Measurements from ENCODE around the gene IGHMBP2. TPM values are rescaled to one million over a fixed set of nuclear protein-coding genes. Genes with fewer than 3 reads are reported as not detected.

Gene IGHMBP2
- total RNA-seq, 1 experiment from 2014 or later, result 19.1 TPM

- Histone ChIP-seq H3K4me3 (ENCODE audit: insufficient read depth, low read depth, low read length) (no peak overlapping the region), H3K36me3 (replicated peaks; ENCODE audit: control insufficient read depth, insufficient read depth, low read length) (peaks cover 13% of the 10 kb centered on the region), H3K27me3 (ENCODE audit: control insufficient read depth, insufficient read depth, low read length) (no peaks in the 10 kb centered on the region)
- no peak for DNase-seq
Observed at GRCh38 chr11:68928136-68928880, 24.6 kb downstream of the IGHMBP2 start.

GRCh38 chr11:68929135-68929534 lies 25.4 kb downstream of the IGHMBP2 start:
- H3K27me3 ChIP-seq (ENCODE audit: control insufficient read depth, insufficient read depth, low read length), result no peaks in the 10 kb centered on the region
- no peak overlapping the region for H3K4me3 ChIP-seq (ENCODE audit: insufficient read depth, low read depth, low read length)
- H3K36me3 ChIP-seq (replicated peaks; ENCODE audit: control insufficient read depth, insufficient read depth, low read length), result peaks cover 17% of the 10 kb centered on the region
- peak; percentile 23 for DNase-seq

GRCh38 chr11:68929706-68930570 lies 26.2 kb downstream of the IGHMBP2 start:
- Histone ChIP-seq H3K36me3 (replicated peaks; ENCODE audit: control insufficient read depth, insufficient read depth, low read length) (peaks cover 15% of the 10 kb centered on the region), H3K27me3 (ENCODE audit: control insufficient read depth, insufficient read depth, low read length) (no peaks in the 10 kb centered on the region), H3K4me3 (ENCODE audit: insufficient read depth, low read depth, low read length) (no peak overlapping the region)
- no peak for DNase-seq

GRCh38 chr11:68930991-68931855 lies 27.5 kb downstream of the IGHMBP2 start:
- peak; percentile 43 for DNase-seq
- Histone ChIP-seq H3K27me3 (ENCODE audit: control insufficient read depth, insufficient read depth, low read length) (no peaks in the 10 kb centered on the region), H3K36me3 (replicated peaks; ENCODE audit: control insufficient read depth, insufficient read depth, low read length) (peaks cover 15% of the 10 kb centered on the region), H3K4me3 (ENCODE audit: insufficient read depth, low read depth, low read length) (no peak overlapping the region)

GRCh38 chr11:68931911-68932310 lies 28.2 kb downstream of the IGHMBP2 start:
- Histone ChIP-seq H3K36me3 (replicated peaks; ENCODE audit: control insufficient read depth, insufficient read depth, low read length) (peaks cover 17% of the 10 kb centered on the region), H3K27me3 (ENCODE audit: control insufficient read depth, insufficient read depth, low read length) (no peaks in the 10 kb centered on the region), H3K4me3 (ENCODE audit: insufficient read depth, low read depth, low read length) (no peak overlapping the region)
- no peak for DNase-seq

DNA sequence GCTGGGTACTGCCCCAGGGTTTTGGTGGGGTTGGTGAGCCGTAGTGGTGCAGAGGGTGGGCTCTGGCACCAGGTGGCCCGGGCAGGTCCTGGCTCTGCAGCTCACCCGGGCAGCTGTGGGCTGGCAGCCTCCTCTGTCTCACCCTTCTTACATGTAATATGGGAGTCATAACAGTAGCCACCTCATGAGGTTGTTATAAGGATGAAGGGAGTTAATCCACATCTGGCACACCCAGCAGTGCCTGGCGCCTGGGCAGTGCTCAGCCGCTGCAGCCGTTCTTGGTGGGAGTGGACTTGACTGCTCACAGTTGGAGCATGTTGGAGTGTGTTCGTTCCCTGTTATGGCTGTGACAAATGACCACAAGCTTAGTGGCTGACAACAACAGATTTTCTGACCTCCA lies 28.7 kb downstream of the IGHMBP2 start:
- H3K27me3 ChIP-seq (ENCODE audit: control insufficient read depth, insufficient read depth, low read length), result no peaks in the 10 kb centered on the region
- H3K36me3 ChIP-seq (replicated peaks; ENCODE audit: control insufficient read depth, insufficient read depth, low read length), result peaks cover 21% of the 10 kb centered on the region
- no peak overlapping the region for H3K4me3 ChIP-seq (ENCODE audit: insufficient read depth, low read depth, low read length)
- DNase-seq, result peak; percentile 47

- no peaks in the 10 kb centered on the region for H3K27me3 ChIP-seq (ENCODE audit: control insufficient read depth, insufficient read depth, low read length)
- peaks cover 21% of the 10 kb centered on the region for H3K36me3 ChIP-seq (replicated peaks; ENCODE audit: control insufficient read depth, insufficient read depth, low read length)
- DNase-seq, result peak; percentile 51
- no peak overlapping the region for H3K4me3 ChIP-seq (ENCODE audit: insufficient read depth, low read depth, low read length)
Observed at GRCh38 chr11:68932933-68933577, 29.4 kb downstream of the IGHMBP2 start.

- peak; percentile 50 for DNase-seq
- peaks cover 25% of the 10 kb centered on the region for H3K36me3 ChIP-seq (replicated peaks; ENCODE audit: control insufficient read depth, insufficient read depth, low read length)
- H3K4me3 ChIP-seq (ENCODE audit: insufficient read depth, low read depth, low read length), result no peak overlapping the region
Observed at GRCh38 chr11:68933605-68934320, 30.1 kb downstream of the IGHMBP2 start.

GRCh38 chr11:68934321-68934645 lies 30.6 kb downstream of the IGHMBP2 start:
- Histone ChIP-seq H3K36me3 (replicated peaks; ENCODE audit: control insufficient read depth, insufficient read depth, low read length) (peaks cover 24% of the 10 kb centered on the region), H3K4me3 (ENCODE audit: insufficient read depth, low read depth, low read length) (no peak overlapping the region), H3K27me3 (ENCODE audit: control insufficient read depth, insufficient read depth, low read length) (no peaks in the 10 kb centered on the region)
- peak; percentile 68 for DNase-seq

More at GRCh38 chr11:68933605-68934320, 30.1 kb downstream of the IGHMBP2 start:
- H3K27me3 ChIP-seq (ENCODE audit: control insufficient read depth, insufficient read depth, low read length), result no peaks in the 10 kb centered on the region

DNA sequence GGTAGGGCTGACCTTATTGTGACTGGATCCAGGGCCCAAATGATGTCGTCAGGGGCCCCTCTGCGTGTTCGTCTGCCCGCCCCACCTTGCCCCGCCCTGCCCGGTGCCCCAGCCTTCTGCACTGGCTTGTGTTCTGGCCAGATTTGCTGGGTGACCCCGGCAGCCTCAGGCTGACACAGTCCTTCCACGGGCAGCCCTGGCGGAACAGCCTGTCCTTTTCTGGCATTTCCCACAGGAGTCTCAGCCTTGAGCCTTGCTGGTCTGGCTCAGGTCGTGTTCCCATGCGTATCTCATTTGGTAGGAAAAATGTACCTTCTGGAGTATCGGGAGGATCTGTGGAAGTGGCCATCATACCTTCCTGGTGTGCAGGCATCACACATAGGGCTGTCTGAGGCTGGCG lies 31.0 kb downstream of the IGHMBP2 start:
- no peak for DNase-seq
- H3K27me3 ChIP-seq (ENCODE audit: control insufficient read depth, insufficient read depth, low read length), result no peaks in the 10 kb centered on the region
- no peak overlapping the region for H3K4me3 ChIP-seq (ENCODE audit: insufficient read depth, low read depth, low read length)
- H3K36me3 ChIP-seq (replicated peaks; ENCODE audit: control insufficient read depth, insufficient read depth, low read length), result peaks cover 20% of the 10 kb centered on the region

GRCh38 chr11:68935066-68935465 lies 31.4 kb downstream of the IGHMBP2 start:
- peaks cover 20% of the 10 kb centered on the region for H3K36me3 ChIP-seq (replicated peaks; ENCODE audit: control insufficient read depth, insufficient read depth, low read length)
- H3K4me3 ChIP-seq (ENCODE audit: insufficient read depth, low read depth, low read length), result no peak overlapping the region
- no peak for DNase-seq
- no peaks in the 10 kb centered on the region for H3K27me3 ChIP-seq (ENCODE audit: control insufficient read depth, insufficient read depth, low read length)

- no peak overlapping the region for H3K4me3 ChIP-seq (ENCODE audit: insufficient read depth, low read depth, low read length)
- no peaks in the 10 kb centered on the region for H3K27me3 ChIP-seq (ENCODE audit: control insufficient read depth, insufficient read depth, low read length)
- DNase-seq, result peak; percentile 42
- peaks cover 20% of the 10 kb centered on the region for H3K36me3 ChIP-seq (replicated peaks; ENCODE audit: control insufficient read depth, insufficient read depth, low read length)
Observed at GRCh38 chr11:68935516-68936357, 32.0 kb downstream of the IGHMBP2 start.

- no peak overlapping the region for H3K4me3 ChIP-seq (ENCODE audit: insufficient read depth, low read depth, low read length)
- H3K36me3 ChIP-seq (replicated peaks; ENCODE audit: control insufficient read depth, insufficient read depth, low read length), result peaks cover 20% of the 10 kb centered on the region
- H3K27me3 ChIP-seq (ENCODE audit: control insufficient read depth, insufficient read depth, low read length), result no peaks in the 10 kb centered on the region
- DNase-seq, result peak; percentile 30
Observed at GRCh38 chr11:68936358-68936636, 32.6 kb downstream of the IGHMBP2 start.

All from H7 (cell line).